Sigmoid colon (tissue), 3 donors: Measurements from ENCODE around the gene TTYH1.

Experiments
- POLR2A ChIP-seq, 2 donors: fragments of 450-650 bp; IDR thresholded peaks; one replicate each; pipeline ENCODE4 v1.6.1; 2016; ENCODE audit warnings: antibody characterized with exemption in 2 of 2, mild to moderate bottlenecking in 2 of 2, moderate library complexity in 2 of 2
- TF ChIP-seq, protein P1 (sequence below), 4 experiments: fragments of 450-650 bp in 3 of 4; fragments of 200-600 bp in 1 of 4; IDR thresholded peaks; one replicate each; pipeline ENCODE4 v1.5.1; 2016 to 2019; ENCODE audit warnings: antibody characterized with exemption in 4 of 4, mild to moderate bottlenecking in 3 of 4, moderate library complexity in 2 of 4

DNA sequence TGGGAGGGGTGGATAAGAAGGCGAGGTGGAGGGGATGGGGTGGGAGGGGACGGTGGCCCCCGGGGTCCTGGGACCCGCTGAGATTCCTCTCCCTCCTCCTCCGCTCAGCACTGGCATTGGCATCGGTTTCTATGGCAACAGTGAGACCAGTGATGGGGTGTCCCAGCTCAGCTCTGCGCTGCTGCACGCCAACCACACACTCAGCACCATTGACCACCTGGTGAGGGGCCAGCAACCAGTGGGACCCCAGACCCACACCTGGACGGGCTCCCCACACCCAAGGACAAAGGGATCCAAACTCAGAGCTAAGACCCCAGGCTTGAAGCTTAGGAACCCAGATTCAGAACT lies 5.9 kb downstream of the TTYH1 start:
- TF ChIP-seq, protein P1, sequence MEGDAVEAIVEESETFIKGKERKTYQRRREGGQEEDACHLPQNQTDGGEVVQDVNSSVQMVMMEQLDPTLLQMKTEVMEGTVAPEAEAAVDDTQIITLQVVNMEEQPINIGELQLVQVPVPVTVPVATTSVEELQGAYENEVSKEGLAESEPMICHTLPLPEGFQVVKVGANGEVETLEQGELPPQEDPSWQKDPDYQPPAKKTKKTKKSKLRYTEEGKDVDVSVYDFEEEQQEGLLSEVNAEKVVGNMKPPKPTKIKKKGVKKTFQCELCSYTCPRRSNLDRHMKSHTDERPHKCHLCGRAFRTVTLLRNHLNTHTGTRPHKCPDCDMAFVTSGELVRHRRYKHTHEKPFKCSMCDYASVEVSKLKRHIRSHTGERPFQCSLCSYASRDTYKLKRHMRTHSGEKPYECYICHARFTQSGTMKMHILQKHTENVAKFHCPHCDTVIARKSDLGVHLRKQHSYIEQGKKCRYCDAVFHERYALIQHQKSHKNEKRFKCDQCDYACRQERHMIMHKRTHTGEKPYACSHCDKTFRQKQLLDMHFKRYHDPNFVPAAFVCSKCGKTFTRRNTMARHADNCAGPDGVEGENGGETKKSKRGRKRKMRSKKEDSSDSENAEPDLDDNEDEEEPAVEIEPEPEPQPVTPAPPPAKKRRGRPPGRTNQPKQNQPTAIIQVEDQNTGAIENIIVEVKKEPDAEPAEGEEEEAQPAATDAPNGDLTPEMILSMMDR (IDR thresholded peaks at IDR 0.05): no peak
- no peak for TF ChIP-seq POLR2A (IDR thresholded peaks at IDR 0.05)
